Fibroblast of villous mesenchyme (primary cell): ENCODE measurements around the gene MAZ. TPM values are rescaled to one million over a fixed set of nuclear protein-coding genes. Genes with fewer than 3 reads are reported as not detected.

Experiments used
- DNase-seq: peaks from one replicate; pipeline ENCODE4 v3.0.0-alpha.2; 2010; ENCODE audit warnings: low read depth
- H3K4me3 ChIP-seq: 2 replicates; pipeline ENCODE4 v1.5.1; 2011; ENCODE audit warnings: low read depth, mild to moderate bottlenecking, low read length
- CTCF ChIP-seq: IDR thresholded peaks from 2 replicates; pipeline ENCODE4 v1.5.1; 2012; ENCODE audit warnings: low read depth, mild to moderate bottlenecking, low read length; ENCODE audit not compliant: insufficient read depth
- total RNA-seq: library from RNA; depleted of rRNA; stranded (reverse); fragments of >200 nt; gene quantifications from 2 replicates; pipeline ENCODE4 v1.2.3, GENCODE V29; 2012

Gene MAZ
- total RNA-seq, 1 donor: 166 TPM

- TF ChIP-seq CTCF: no peak
- H3K4me3 ChIP-seq: peak overlapping the region; percentile 87
- DNase-seq: no peak
Observed at GRCh38 chr16:29815032-29815721, 8.8 kb downstream of the MAZ start.

- DNase-seq: peak; percentile 100
- peak; percentile 88 for TF ChIP-seq CTCF
- peak within 1 kb of the TSS; percentile 87 for H3K4me3 ChIP-seq
Observed at GRCh38 chr16:29815793-29816693, 9.7 kb downstream of the MAZ start, which contains the start of gene PAGR1. PAGR1 (plus strand) TSS chr16:29816152; CDS start chr16:29816526, 374 bp downstream.

- peak; percentile 55 for DNase-seq
- H3K4me3 ChIP-seq: peak overlapping the region; percentile 87
- TF ChIP-seq CTCF: peak; percentile 18
Observed at GRCh38 chr16:29816694-29817441, 10.5 kb downstream of the MAZ start.

- H3K4me3 ChIP-seq: no peak overlapping the region
- no peak for TF ChIP-seq CTCF
- no peak for DNase-seq
Observed at GRCh38 chr16:29818082-29818481, 11.8 kb downstream of the MAZ start.

GRCh38 chr16:29819506-29819905, 13.2 kb downstream of the MAZ start:
- TF ChIP-seq CTCF: no peak
- no peak for DNase-seq
- H3K4me3 ChIP-seq: peak overlapping the region; percentile 3

GRCh38 chr16:29820271-29820701, 14.0 kb downstream of the MAZ start, which contains the start of gene MVP:
MVP (plus strand) TSS chr16:29820462; CDS start chr16:29830550, 10,088 bp downstream.
- DNase-seq: peak; percentile 69
- peak within 1 kb of the TSS; percentile 87 for H3K4me3 ChIP-seq
- TF ChIP-seq CTCF: no peak
